Neuron (in vitro differentiated cells): ENCODE results near the gene SDK1.

ENCODE experiments used
- H2AFZ ChIP-seq: one replicate; pipeline ENCODE4 v1.6.1; 2013; ENCODE audit warnings: low read depth, mild to moderate bottlenecking, inconsistent platforms, low read length, moderate library complexity
- H3K27me3 ChIP-seq: one replicate; pipeline ENCODE4 v1.6.1; 2013; ENCODE audit warnings: low read length; ENCODE audit not compliant: insufficient read depth
- H3K36me3 ChIP-seq: one replicate; pipeline ENCODE4 v1.6.1; 2013; ENCODE audit warnings: low read length; ENCODE audit not compliant: insufficient read depth
- H3K4me1 ChIP-seq: one replicate; pipeline ENCODE4 v1.6.1; 2013; ENCODE audit warnings: low read length; ENCODE audit not compliant: insufficient read depth
- H3K4me3 ChIP-seq: 2 replicates; pipeline ENCODE4 v1.5.1; 2013; ENCODE audit warnings: mild to moderate bottlenecking, low read length, moderate library complexity
- H3K9me3 ChIP-seq: one replicate; pipeline ENCODE4 v1.6.1; 2013; ENCODE audit warnings: low read length

SDK1 gene

DNA sequence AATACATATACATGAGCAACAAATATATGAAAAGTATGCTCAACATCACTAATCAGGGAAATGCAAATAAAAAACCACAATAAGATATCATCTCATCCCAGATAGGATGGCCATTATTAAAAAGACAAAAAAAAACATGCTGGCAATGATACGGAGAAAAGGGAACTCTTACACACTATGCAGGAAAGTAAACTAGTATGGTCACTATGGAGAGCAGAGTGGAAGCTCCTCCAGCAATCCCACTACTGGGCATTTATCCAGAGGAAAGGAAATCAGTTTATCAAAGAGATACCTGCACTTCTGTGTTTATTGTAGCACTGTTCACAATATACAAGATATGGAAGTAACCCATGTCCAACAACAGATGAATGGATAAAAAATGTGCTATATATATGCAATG, 217.5 kb downstream of the SDK1 start:
- H2AFZ ChIP-seq = no peak overlapping the region
- no peaks in the 10 kb centered on the region for H3K36me3 ChIP-seq
- no peaks in the 10 kb centered on the region for H3K9me3 ChIP-seq
- no peaks in the 10 kb centered on the region for H3K4me1 ChIP-seq
- no peak overlapping the region for H3K4me3 ChIP-seq
- no peaks in the 10 kb centered on the region for H3K27me3 ChIP-seq

DNA sequence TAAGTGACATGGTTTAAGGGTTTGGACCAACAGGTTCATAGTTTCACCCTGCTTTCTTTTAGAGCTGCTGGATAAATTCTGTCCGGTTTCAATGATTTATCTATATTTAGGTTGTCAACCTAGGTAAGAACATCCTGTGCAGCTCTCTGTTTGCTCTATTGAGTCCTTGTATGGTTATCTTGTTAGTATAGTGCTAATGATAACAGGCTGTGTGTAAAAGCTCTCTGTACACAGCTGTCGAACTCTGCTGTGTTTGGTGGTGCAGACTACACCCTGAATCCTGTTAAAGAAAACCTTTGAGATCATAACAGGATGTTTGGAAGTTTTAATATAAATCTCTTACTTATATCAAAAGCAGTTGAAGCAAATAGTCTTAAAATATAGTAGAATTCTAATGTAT, 219.2 kb downstream of the SDK1 start:
- Histone ChIP-seq H2AFZ (no peak overlapping the region), H3K4me3 (no peak overlapping the region), H3K27me3 (no peaks in the 10 kb centered on the region), H3K4me1 (no peaks in the 10 kb centered on the region), H3K9me3 (no peaks in the 10 kb centered on the region), H3K36me3 (no peaks in the 10 kb centered on the region)

DNA sequence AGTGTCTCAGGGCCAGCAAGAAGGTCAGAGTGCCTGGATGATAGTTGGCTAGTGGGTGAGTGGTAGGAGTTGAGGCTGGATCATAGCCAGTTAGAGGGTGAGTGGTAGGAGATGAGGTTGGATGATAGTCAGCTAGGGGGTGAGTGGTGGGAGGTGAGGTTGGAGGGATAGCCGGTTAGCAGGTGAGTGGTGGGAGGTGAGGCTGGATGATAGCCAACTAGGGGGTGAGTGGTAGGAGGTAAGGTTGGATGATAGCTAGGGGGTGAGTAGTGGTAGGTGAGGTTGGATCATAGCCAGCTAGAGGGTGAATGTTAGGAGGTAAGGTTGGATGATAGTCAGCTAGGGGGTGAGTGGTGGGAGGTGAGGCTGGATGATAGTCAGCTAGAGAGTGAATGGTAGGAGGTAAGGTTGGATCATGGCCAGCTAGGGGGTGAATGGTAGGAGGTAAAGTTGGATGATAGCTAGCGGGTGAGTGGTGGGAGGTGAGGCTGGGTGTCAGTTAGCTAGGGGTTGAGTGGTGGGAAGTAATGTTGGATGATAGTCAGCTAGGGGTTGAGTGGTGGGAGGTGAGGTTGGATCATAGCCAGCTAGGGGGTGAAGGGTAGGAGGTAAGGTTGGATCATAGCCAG, 226.6 kb downstream of the SDK1 start:
- Histone ChIP-seq H2AFZ (no peak overlapping the region), H3K36me3 (no peaks in the 10 kb centered on the region), H3K4me1 (no peaks in the 10 kb centered on the region), H3K27me3 (no peaks in the 10 kb centered on the region), H3K4me3 (no peak overlapping the region), H3K9me3 (no peaks in the 10 kb centered on the region)

DNA sequence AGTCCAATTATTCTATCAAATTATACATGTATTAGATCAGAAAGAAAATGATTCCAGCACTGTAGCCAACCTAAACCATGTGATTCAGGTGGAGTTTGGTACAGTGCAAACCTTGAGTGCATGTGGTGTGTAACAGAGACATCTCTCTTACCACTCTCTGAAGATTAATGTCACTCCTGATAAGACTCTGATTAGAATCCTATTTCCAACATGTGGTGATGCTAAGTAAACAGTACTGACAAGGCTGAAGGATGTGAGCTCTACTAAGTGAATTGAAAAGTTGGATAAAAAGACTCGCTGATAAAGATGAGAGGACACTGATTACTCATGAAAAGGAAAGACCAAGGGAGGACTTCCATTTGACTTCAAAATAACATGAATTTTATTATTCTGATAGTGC, 232.0 kb downstream of the SDK1 start:
- no peaks in the 10 kb centered on the region for H3K4me1 ChIP-seq
- no peak overlapping the region for H2AFZ ChIP-seq
- no peaks in the 10 kb centered on the region for H3K9me3 ChIP-seq
- no peaks in the 10 kb centered on the region for H3K27me3 ChIP-seq
- H3K36me3 ChIP-seq = no peaks in the 10 kb centered on the region
- no peak overlapping the region for H3K4me3 ChIP-seq

DNA sequence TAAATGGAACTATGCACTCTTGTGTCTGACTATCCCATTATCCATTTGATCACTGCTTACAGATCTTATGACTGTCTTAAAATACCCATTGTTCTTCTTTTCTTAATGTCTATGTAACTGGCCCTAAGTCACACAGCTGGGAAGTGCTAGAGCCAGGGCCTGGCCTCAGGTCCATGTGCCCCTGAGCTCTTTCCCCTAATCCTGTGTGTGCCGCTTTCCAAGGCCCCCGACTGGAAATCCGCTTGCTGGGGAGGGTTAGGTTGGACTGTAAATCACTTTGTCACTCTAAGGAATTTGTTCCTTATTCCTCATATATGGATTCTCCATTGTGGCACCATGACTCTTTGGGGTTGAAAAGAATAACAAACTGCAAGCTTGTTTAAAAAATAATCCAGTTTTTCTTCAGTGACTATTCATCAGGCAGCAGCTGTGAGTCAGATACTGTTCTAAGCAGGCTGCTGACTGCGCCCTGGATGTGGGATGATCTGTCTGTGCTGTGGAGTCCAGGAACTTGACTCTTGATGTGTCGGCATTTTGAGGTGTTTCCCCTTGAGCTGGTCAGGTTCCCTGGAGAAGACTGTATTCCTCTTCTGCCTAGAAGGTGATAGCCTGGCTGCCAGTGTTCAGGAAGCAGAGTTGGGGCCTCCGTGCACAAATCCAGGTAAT, 236.3 kb downstream of the SDK1 start:
- no peaks in the 10 kb centered on the region for H3K4me1 ChIP-seq
- H3K27me3 ChIP-seq = no peaks in the 10 kb centered on the region
- no peak overlapping the region for H3K4me3 ChIP-seq
- H3K9me3 ChIP-seq = no peaks in the 10 kb centered on the region
- H3K36me3 ChIP-seq = no peaks in the 10 kb centered on the region
- no peak overlapping the region for H2AFZ ChIP-seq

DNA sequence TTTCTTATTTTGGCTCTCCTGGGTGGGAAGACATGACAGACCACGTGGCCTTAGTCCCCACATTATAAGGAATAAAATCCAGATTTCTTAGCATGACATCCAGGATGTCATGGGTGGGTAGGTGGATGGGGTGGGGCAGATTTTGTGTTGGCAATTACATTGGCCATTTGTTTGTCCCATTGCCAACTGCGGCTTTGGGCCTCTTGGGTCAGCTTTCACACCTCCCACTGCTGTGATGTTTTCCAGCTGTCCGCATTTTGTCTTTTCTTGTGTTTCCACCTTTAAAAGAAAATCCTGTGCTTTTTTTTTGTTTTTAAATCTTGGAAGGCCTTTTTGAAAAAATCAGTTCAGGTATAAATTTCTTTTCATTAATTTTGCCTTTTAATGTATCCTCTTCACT, 237.0 kb downstream of the SDK1 start:
- no peaks in the 10 kb centered on the region for H3K36me3 ChIP-seq
- H3K27me3 ChIP-seq = no peaks in the 10 kb centered on the region
- no peaks in the 10 kb centered on the region for H3K4me1 ChIP-seq
- H3K4me3 ChIP-seq = no peak overlapping the region
- H2AFZ ChIP-seq = no peak overlapping the region
- no peaks in the 10 kb centered on the region for H3K9me3 ChIP-seq

DNA sequence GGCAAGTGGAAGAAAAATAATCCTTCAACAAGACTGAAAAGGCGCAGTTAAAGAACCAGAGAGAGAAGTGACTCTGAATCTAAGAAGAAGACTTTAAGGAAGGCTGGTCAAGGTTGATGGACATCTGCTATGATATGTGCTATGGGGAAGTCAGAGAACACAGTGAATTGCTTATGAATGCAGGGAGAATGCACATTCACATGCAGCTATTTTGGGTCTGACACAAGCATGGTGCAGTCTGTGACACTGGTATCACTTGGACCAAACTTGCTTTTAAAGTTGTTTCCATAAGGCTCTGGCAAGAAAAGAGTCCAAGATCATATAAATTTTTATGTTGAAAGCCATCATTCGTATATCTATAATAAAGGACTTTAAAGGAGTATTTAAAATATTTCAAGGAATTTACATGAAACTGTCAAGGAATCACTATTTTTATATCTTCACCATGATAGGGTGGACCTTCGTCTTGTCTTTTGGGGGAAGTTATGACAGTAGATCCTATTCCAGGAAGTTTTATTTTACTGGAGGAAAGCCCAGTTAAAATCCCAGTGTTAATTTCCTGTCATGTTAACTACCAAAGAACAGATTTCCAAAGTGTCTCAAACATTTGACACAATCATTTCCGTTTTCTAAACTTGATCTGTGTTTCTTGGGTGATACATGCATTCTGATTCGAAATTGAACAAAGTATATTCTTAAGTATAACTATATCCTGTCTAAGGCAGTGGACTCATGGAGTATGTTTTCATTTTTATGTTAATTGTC, 239.6 kb downstream of the SDK1 start:
- Histone ChIP-seq H3K9me3 (no peaks in the 10 kb centered on the region), H3K4me3 (no peak overlapping the region), H2AFZ (no peak overlapping the region), H3K36me3 (no peaks in the 10 kb centered on the region), H3K27me3 (no peaks in the 10 kb centered on the region), H3K4me1 (no peaks in the 10 kb centered on the region)

DNA sequence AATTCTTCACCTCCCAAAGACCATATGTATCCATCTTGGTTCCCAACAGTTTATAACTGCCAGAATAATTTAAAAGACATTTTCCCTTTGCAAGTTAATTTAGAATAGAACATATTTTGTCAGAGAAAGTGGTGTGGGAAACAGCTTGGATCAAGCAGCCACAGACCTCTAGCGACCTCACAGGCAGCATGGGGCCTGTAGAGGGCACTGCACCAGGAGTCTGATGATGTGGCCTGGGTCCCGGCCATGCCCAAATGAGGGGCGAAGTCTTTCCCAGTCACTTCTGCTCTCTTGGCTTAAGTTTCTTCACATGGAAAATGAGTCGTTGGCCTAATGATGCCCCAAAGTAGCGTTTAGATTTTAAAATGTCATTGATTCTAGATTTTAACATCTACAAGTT, 243.2 kb downstream of the SDK1 start:
- Histone ChIP-seq H2AFZ (no peak overlapping the region), H3K36me3 (no peaks in the 10 kb centered on the region), H3K9me3 (no peaks in the 10 kb centered on the region), H3K4me1 (peaks cover 10% of the 10 kb centered on the region), H3K27me3 (no peaks in the 10 kb centered on the region), H3K4me3 (no peak overlapping the region)

DNA sequence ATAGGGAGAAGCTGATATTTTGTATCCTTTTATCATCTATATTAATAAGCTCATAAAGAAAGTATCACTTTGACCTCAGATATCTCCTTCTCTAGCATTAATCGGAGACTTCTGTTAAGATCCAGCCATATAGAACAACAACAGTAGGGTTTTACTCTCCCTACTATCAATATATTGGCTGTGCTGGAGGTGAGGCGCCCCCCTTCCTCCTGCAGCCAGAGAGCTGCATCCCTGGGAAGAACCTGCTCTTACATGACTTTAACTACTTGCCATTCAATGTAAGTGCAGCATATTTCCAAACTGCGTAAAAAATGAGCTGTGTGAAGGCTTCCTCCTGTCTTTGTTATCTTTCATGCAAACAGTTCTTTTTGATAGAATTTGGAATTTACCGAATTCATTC, 247.8 kb downstream of the SDK1 start:
- no peaks in the 10 kb centered on the region for H3K27me3 ChIP-seq
- H3K4me3 ChIP-seq = no peak overlapping the region
- H2AFZ ChIP-seq = no peak overlapping the region
- H3K4me1 ChIP-seq = peaks cover 15% of the 10 kb centered on the region
- H3K36me3 ChIP-seq = no peaks in the 10 kb centered on the region
- H3K9me3 ChIP-seq = no peaks in the 10 kb centered on the region

DNA sequence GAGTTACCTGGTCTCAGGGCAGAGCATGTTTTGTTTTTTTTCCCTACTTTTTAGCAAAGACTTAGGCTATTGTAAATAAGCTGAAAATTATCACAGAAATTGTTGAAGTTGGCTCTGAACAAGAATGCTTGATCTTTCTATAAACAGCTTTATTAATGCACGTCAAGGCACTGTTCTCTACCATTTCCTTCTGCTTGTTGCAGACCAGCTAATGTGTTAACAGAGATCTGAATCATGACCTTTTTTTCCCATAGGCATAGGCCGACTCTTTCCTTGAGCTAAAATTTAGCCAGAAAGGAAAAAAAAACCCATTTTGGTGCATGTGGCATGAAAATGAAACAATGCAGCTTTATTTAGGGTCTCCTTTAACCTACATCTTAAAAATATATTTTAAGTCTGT, 248.5 kb downstream of the SDK1 start:
- Histone ChIP-seq H3K9me3 (no peaks in the 10 kb centered on the region), H2AFZ (no peak overlapping the region), H3K27me3 (no peaks in the 10 kb centered on the region), H3K4me1 (peaks cover 15% of the 10 kb centered on the region), H3K36me3 (no peaks in the 10 kb centered on the region), H3K4me3 (no peak overlapping the region)

DNA sequence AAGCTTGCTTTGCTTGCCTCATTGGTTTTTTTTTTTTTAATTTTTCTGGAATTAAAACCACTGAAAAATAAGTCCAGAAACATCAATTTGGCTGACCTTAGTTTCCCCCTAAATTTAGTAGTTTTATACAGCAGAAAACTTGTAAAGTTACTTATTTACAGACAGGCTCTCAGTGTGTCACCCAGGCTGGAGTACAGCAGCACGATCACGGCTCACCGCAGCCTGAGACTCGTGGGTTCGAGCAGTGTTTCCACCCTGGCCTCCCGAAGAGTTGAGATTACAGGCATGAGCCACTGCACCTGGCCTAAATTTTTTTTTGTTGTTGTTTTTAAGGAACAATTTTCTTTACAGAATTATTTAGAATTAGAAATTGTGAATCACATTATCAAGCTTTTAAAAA, 250.5 kb downstream of the SDK1 start:
- Histone ChIP-seq H3K4me1 (peaks cover 15% of the 10 kb centered on the region), H3K36me3 (no peaks in the 10 kb centered on the region), H3K4me3 (no peak overlapping the region), H2AFZ (no peak overlapping the region), H3K9me3 (no peaks in the 10 kb centered on the region), H3K27me3 (no peaks in the 10 kb centered on the region)

DNA sequence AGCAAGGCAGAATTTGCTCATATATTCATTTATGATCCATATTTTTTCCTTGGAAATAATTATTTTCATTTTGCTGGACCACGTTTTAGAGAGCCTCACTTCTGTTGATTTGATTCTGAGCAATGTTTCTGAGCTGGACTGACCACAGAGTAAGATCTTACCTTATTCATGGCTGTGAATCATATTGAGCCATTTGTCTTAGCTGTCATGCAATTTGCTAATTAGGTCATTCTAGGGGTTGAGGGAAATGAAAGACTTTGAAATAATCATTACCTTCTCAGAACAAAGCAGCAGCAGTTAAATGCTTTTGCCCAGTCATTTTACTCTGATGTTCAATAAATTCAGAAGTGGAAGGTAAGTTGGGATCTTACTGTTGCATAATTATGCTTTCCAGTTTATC, 251.4 kb downstream of the SDK1 start:
- no peaks in the 10 kb centered on the region for H3K9me3 ChIP-seq
- no peak overlapping the region for H3K4me3 ChIP-seq

DNA sequence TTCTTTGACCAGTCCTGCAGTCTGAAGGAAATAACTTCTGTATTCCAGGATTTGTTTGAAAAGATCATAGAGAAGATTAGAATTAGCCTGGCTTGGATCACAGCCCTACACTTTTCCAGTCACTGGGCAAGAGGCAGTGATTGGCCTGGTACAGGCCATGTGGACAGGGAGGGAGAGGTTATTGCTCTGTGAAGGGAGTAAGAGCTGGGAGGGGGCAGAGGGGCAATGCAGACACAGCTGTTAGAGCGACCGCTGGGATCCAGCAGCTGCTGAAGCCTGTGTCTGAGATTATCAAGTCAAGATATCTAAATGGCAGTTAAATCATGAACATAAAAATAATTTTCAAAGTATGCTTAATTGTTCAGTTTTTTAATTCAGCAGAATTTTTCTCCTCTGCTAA, 257.3 kb downstream of the SDK1 start:
- no peaks in the 10 kb centered on the region for H3K4me1 ChIP-seq
- H3K36me3 ChIP-seq = no peaks in the 10 kb centered on the region

More for the DNA sequence above, 251.4 kb downstream of the SDK1 start:
- H2AFZ ChIP-seq = no peak overlapping the region
- no peaks in the 10 kb centered on the region for H3K27me3 ChIP-seq
- H3K36me3 ChIP-seq = no peaks in the 10 kb centered on the region
- H3K4me1 ChIP-seq = peaks cover 15% of the 10 kb centered on the region

More for the DNA sequence above, 257.3 kb downstream of the SDK1 start:
- peaks cover 6% of the 10 kb centered on the region for H3K9me3 ChIP-seq
- H2AFZ ChIP-seq = no peak overlapping the region
- H3K4me3 ChIP-seq = no peak overlapping the region
- no peaks in the 10 kb centered on the region for H3K27me3 ChIP-seq
